ENCODE measurements around the gene GDF11.

Gene GDF11

GRCh38 chr12:55728939-55729818, 13.7 kb upstream of the GDF11 start, which contains the start of gene CD63:
CD63 (minus strand) TSS chr12:55729009; CDS start chr12:55728341, 668 bp downstream.
- Histone ChIP-seq H3K27me3 (ENCODE audit: control insufficient read depth, low read length) (no peaks in the 10 kb centered on the region), H4K20me1 (ENCODE audit: control insufficient read depth, insufficient read depth, low read depth, low read length) (no peaks in the 10 kb centered on the region), H3K27ac (ENCODE audit: low read depth, low read length) (peak within 1 kb of the TSS; percentile 37), H3K36me3 (ENCODE audit: control insufficient read depth, low read length) (peaks cover 16% of the 10 kb centered on the region), H3K79me2 (ENCODE audit: control insufficient read depth, low read length) (peaks cover 7% of the 10 kb centered on the region), H3K9me3 (ENCODE audit: control insufficient read depth, insufficient read depth, low read length) (no peaks in the 10 kb centered on the region), H3K4me2 (ENCODE audit: low read length) (peak within 1 kb of the TSS; percentile 92), H3F3A (ENCODE audit: control insufficient read depth, insufficient read depth) (peaks cover 15% of the 10 kb centered on the region), H3K4me3 (ENCODE audit: low read length) (peak within 1 kb of the TSS; percentile 82), H3K9me2 (replicated peaks; ENCODE audit: control insufficient read depth, low read length) (no peaks in the 10 kb centered on the region), H3K4me1 (ENCODE audit: control insufficient read depth, low read length) (peaks cover 28% of the 10 kb centered on the region)
- TF ChIP-seq EZH2phosphoT487 (IDR thresholded peaks at IDR 0.05; ENCODE audit: borderline replicate concordance, low read length) (no peak), CTCF (IDR thresholded peaks at IDR 0.05; ENCODE audit: low read depth, low read length, poor library complexity, severe bottlenecking) (no peak)

GRCh38 chr12:55729819-55730818, 12.8 kb upstream of the GDF11 start:
- no peaks in the 10 kb centered on the region for H3K9me3 ChIP-seq (ENCODE audit: control insufficient read depth, insufficient read depth, low read length)
- H3K4me2 ChIP-seq (ENCODE audit: low read length), result peak overlapping the region; percentile 92
- no peaks in the 10 kb centered on the region for H3K9me2 ChIP-seq (replicated peaks; ENCODE audit: control insufficient read depth, low read length)
- H3K4me1 ChIP-seq (ENCODE audit: control insufficient read depth, low read length), result peaks cover 23% of the 10 kb centered on the region
- TF ChIP-seq EZH2phosphoT487 (IDR thresholded peaks at IDR 0.05; ENCODE audit: borderline replicate concordance, low read length) (no peak), CTCF (IDR thresholded peaks at IDR 0.05; ENCODE audit: low read depth, low read length, poor library complexity, severe bottlenecking) (no peak)
- peaks cover 7% of the 10 kb centered on the region for H3K36me3 ChIP-seq (ENCODE audit: control insufficient read depth, low read length)
- no peaks in the 10 kb centered on the region for H3K27me3 ChIP-seq (ENCODE audit: control insufficient read depth, low read length)
- peaks cover 14% of the 10 kb centered on the region for H3F3A ChIP-seq (ENCODE audit: control insufficient read depth, insufficient read depth)
- no peaks in the 10 kb centered on the region for H4K20me1 ChIP-seq (ENCODE audit: control insufficient read depth, insufficient read depth, low read depth, low read length)
- peak overlapping the region; percentile 82 for H3K4me3 ChIP-seq (ENCODE audit: low read length)
- H3K79me2 ChIP-seq (ENCODE audit: control insufficient read depth, low read length), result peaks cover 7% of the 10 kb centered on the region
- peak overlapping the region; percentile 37 for H3K27ac ChIP-seq (ENCODE audit: low read depth, low read length)

GRCh38 chr12:55732288-55732687, 10.6 kb upstream of the GDF11 start:
- Histone ChIP-seq H3K27ac (ENCODE audit: low read depth, low read length) (no peak overlapping the region), H4K20me1 (ENCODE audit: control insufficient read depth, insufficient read depth, low read depth, low read length) (no peaks in the 10 kb centered on the region), H3K36me3 (ENCODE audit: control insufficient read depth, low read length) (no peaks in the 10 kb centered on the region), H3K9me3 (ENCODE audit: control insufficient read depth, insufficient read depth, low read length) (no peaks in the 10 kb centered on the region), H3K79me2 (ENCODE audit: control insufficient read depth, low read length) (peaks cover 7% of the 10 kb centered on the region), H3K9me2 (replicated peaks; ENCODE audit: control insufficient read depth, low read length) (no peaks in the 10 kb centered on the region), H3F3A (ENCODE audit: control insufficient read depth, insufficient read depth) (peaks cover 9% of the 10 kb centered on the region), H3K4me2 (ENCODE audit: low read length) (no peak overlapping the region), H3K27me3 (ENCODE audit: control insufficient read depth, low read length) (no peaks in the 10 kb centered on the region), H3K4me1 (ENCODE audit: control insufficient read depth, low read length) (peaks cover 26% of the 10 kb centered on the region), H3K4me3 (ENCODE audit: low read length) (no peak overlapping the region)
- TF ChIP-seq EZH2phosphoT487 (IDR thresholded peaks at IDR 0.05; ENCODE audit: borderline replicate concordance, low read length) (no peak), CTCF (IDR thresholded peaks at IDR 0.05; ENCODE audit: low read depth, low read length, poor library complexity, severe bottlenecking) (no peak)

Data from DOHH2 (cell line).